Measurements from ENCODE around the gene WDR70. TPM values are rescaled to one million over a fixed set of nuclear protein-coding genes. Genes with fewer than 3 reads are reported as not detected.
"Not testable (repeated sequence)": the region's sequence is repeated elsewhere in the genome, so short reads cannot be mapped to it uniquely, and the experiment has no call there.

WDR70 gene
- total and polyA plus RNA-seq, 2 donors (not counting 3 experiments of a cell fraction or from before 2014, with no cell fraction given), result 6.7 to 37.3 TPM

DNA sequence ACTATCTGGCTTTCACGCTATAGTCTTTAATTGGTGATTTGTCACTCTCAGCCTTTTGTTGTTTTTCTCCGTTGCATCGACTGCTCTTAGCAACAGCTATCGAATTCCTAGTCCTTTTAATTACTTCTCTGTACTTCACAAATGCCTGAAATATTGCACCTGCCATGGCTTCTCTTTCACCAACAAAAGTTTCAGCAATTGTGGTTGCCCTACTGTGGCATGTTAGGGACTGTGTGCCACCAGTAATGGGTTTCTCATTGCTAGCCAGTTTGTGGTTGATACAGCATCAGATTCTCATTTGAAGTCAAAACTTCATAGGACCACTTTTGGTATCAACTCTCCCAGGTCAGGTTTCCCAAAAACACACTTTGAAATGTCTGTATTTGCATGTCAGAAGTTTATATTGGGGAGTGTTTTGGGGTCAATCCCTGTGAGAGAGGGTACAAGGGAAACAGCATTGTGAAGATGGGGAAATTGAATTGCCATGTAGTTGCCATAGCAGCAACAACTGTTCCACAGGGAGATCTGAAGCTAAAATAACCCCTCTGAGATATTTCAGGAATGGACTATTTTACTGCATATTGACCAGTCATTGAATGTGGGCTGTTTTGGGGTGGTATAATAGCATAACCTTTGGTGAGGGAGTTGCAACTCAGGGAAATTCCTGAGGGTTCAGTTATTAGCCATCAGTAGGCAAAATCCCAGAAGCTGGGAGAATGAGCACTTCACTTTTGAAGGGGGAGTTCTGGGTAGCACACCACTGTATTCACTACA, 99.2 kb downstream of the WDR70 start:
- no peaks in the 10 kb centered on the region for H3K79me2 ChIP-seq (ENCODE audit: control insufficient read depth, insufficient read depth, low read length)
- H3K4me1 ChIP-seq (ENCODE audit: control insufficient read depth, extremely low read depth, insufficient read depth, low read length), result no peaks in the 10 kb centered on the region
- TF ChIP-seq FOS (IDR thresholded peaks at IDR 0.05; ENCODE audit: borderline replicate concordance, insufficient read depth, low read length), result no peak
- TF ChIP-seq MYC (IDR thresholded peaks at IDR 0.05; ENCODE audit: low read depth, low read length), result no peak
- TF ChIP-seq, protein P1, sequence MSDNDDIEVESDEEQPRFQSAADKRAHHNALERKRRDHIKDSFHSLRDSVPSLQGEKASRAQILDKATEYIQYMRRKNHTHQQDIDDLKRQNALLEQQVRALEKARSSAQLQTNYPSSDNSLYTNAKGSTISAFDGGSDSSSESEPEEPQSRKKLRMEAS (IDR thresholded peaks at IDR 0.05; ENCODE audit: insufficient read depth, insufficient read length), result no peak
- DNase-seq (ENCODE audit: low read depth, low spot score) (no peak), FAIRE-seq (no peak)
- H3K9me1 ChIP-seq (replicated peaks; ENCODE audit: control insufficient read depth, extremely low read depth, insufficient read depth, low read length), result no peaks in the 10 kb centered on the region
- no TSS peak for BruUV-seq (replicated peaks)
- H3K36me3 ChIP-seq (ENCODE audit: control insufficient read depth in 2 of 2, extremely low read depth in 1 of 2, insufficient read depth in 2 of 2, low read length in 2 of 2), result peaks cover 0 to 8% of the 10 kb centered on the region in 2 experiments
- no peaks in the 10 kb centered on the region for H3K27me3 ChIP-seq (ENCODE audit: control insufficient read depth in 2 of 2, insufficient read depth in 2 of 2, low read length in 2 of 2)
- POLR2A ChIA-PET, result no interaction called here
- H3K4me3 ChIP-seq (replicated peaks in 1 of 3; ENCODE audit: insufficient read depth in 1 of 3, low read depth in 1 of 3, low read length in 3 of 3), result no peak overlapping the region
- H3K9me3 ChIP-seq (replicated peaks; ENCODE audit: control insufficient read depth, insufficient read depth, low read length), result no peaks in the 10 kb centered on the region
- no peaks in the 10 kb centered on the region for H4K20me1 ChIP-seq (replicated peaks; ENCODE audit: control insufficient read depth, extremely low read depth, insufficient read depth, low read length)
- H2AFZ ChIP-seq (ENCODE audit: low read depth, low read length), result no peak overlapping the region
- H3K27ac ChIP-seq (ENCODE audit: insufficient read depth, low read depth, low read length), result no peak overlapping the region
- no peak overlapping the region for H3K9ac ChIP-seq (replicated peaks; ENCODE audit: extremely low read depth, insufficient read depth, low read length)
- CTCF ChIA-PET, result no interaction called here
- intact Hi-C loops (cut with micrococcal nuclease), result no loop called here
- H3K4me2 ChIP-seq (ENCODE audit: insufficient read depth, low read length), result no peak overlapping the region
- dilution Hi-C loops (cut with MboI; ENCODE audit: extremely low pct_ligation_motif_present, low sequenced_read_pairs), result no loop called here

DNA sequence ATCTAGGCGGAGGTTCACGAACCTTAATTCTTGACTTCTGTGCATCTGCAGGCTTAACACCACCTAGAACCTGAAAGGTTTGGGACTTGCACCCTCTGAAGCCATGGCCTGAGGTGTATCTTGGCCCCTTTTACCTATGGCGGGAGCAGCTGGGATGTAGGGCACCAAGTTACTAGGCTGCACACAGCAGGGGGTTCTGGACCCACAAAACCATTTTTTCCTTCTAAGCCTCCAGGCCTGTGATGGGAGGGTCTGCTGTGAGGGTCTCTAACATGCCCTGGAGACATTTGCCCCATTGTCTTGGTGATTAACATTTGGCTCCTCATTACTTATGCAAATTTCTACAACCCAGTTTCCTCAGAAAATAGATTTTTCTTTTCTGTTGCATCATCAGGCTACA, 102.3 kb downstream of the WDR70 start:
- H3K36me3 ChIP-seq (ENCODE audit: control insufficient read depth in 2 of 2, extremely low read depth in 1 of 2, insufficient read depth in 2 of 2, low read length in 2 of 2); BruUV-seq (replicated peaks); H4K20me1 ChIP-seq (replicated peaks; ENCODE audit: control insufficient read depth, extremely low read depth, insufficient read depth, low read length); FAIRE-seq; H3K9ac ChIP-seq (replicated peaks; ENCODE audit: extremely low read depth, insufficient read depth, low read length); H3K27ac ChIP-seq (ENCODE audit: insufficient read depth, low read depth, low read length); POLR2A ChIA-PET; H3K27me3 ChIP-seq (ENCODE audit: control insufficient read depth in 2 of 2, insufficient read depth in 2 of 2, low read length in 2 of 2); H3K4me1 ChIP-seq (ENCODE audit: control insufficient read depth, extremely low read depth, insufficient read depth, low read length); H2AFZ ChIP-seq (ENCODE audit: low read depth, low read length); DNase-seq (ENCODE audit: low read depth, low spot score); intact Hi-C loops (cut with micrococcal nuclease); H3K9me1 ChIP-seq (replicated peaks; ENCODE audit: control insufficient read depth, extremely low read depth, insufficient read depth, low read length); H3K4me2 ChIP-seq (ENCODE audit: insufficient read depth, low read length); CTCF ChIA-PET; H3K79me2 ChIP-seq (ENCODE audit: control insufficient read depth, insufficient read depth, low read length); H3K9me3 ChIP-seq (replicated peaks; ENCODE audit: control insufficient read depth, insufficient read depth, low read length); dilution Hi-C loops (cut with MboI; ENCODE audit: extremely low pct_ligation_motif_present, low sequenced_read_pairs); H3K4me3 ChIP-seq (replicated peaks in 1 of 3; ENCODE audit: insufficient read depth in 1 of 3, low read depth in 1 of 3, low read length in 3 of 3): not testable (repeated sequence)
